GM18858 (cell line): Measurements from ENCODE around the gene CASP9.

ENCODE experiments used
- ATAC-seq: cut with Tn5 transposase; IDR thresholded peaks from one replicate; pipeline ENCODE4 v1.9.1; 2021; ENCODE audit not compliant: unreplicated experiment

Gene CASP9

DNA sequence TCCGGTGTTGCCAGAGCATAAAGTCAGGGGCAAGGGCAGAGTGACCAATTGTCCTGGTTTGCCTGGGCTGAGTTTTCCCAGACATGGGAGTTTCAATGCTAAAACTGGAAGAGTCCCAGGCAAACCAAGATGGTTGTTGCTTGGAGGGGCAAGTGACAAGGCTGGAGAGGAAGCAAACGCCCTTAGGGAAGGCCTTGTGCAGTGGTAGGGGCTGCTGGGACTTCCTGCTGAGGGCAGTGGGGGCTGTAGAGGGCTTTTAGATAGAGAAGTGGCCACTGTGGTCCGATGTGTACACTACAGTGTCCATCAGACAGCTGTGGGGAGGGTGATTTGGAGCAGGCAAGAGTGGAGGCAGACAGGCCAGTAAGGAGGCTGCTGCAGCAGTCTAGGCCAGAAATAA lies 74.4 kb downstream of the CASP9 start:
- ATAC-seq: no peak

DNA sequence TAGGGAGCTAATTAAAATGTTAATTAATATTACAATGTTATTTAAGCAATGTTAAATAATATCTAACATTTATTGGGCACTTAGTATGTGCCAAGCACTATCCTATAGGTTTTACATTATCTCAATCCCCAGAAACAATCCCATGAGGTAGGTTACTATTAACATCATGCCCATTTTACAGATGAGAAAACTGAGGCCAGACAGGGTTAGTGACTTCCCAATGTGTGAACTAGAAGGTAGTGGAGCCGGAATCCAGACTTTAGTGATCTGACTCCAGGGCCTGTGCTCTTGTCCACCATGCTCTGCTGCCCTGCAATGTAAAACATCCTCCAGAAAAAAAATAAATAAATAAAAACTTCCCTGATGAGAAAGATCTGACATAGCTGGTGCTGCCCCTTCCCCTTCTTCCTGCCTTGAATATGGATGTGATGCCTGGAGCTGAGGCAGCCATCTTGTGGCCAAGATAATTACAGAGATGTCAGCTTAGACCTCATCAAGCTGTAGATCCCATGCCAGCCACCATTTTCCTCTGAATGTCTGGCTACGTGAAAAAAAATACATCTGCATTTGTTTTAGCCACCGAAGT lies 75.0 kb downstream of the CASP9 start:
- ATAC-seq: no peak

DNA sequence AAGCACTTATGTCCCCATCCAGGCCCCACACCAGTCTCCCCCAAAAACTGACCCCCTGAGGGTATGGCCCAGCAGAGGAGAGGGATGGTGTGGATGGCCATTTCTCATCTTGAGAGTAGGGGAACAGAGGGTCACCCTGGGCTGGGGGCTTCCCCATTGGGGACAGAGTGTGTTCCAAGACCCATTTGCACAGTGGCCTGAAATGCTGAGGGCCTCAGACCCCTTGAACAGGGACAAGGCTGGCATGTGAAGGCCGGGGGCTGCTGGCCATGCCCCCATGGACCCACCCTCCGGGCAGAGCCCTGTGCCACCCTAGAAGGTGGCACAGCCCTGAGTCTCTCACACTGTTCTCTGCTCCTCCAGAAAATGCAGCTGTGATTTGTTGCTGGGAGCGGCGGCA lies 77.8 kb downstream of the CASP9 start:
- ATAC-seq: no peak

DNA sequence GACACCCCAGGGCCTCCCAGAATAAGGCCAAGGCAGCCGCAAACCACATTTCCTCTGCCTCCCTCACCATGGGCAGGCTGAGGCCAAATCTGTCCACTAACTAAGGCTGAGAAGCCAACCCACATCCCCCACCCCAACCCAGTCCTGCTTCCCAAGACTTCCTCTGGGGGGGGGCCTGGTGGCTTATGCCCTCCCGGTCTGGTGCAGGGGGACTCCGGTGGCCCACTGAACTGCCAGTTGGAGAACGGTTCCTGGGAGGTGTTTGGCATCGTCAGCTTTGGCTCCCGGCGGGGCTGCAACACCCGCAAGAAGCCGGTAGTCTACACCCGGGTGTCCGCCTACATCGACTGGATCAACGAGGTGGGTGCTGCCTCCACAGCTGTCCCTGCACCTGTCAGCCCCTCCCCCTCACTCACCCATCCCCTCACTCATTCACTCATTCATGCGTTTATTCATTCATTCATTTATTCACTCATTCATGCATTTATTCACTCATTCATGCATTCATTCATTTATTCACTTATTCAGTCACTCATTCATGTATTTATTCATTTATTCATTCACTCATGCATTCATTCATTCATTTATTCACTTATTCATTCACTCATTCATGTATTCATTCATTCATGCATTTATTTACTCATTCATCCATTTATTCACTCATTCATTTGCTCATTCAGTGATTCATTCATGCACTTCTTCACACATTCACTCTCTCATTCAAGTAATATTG lies 78.5 kb downstream of the CASP9 start:
- ATAC-seq: no peak

DNA sequence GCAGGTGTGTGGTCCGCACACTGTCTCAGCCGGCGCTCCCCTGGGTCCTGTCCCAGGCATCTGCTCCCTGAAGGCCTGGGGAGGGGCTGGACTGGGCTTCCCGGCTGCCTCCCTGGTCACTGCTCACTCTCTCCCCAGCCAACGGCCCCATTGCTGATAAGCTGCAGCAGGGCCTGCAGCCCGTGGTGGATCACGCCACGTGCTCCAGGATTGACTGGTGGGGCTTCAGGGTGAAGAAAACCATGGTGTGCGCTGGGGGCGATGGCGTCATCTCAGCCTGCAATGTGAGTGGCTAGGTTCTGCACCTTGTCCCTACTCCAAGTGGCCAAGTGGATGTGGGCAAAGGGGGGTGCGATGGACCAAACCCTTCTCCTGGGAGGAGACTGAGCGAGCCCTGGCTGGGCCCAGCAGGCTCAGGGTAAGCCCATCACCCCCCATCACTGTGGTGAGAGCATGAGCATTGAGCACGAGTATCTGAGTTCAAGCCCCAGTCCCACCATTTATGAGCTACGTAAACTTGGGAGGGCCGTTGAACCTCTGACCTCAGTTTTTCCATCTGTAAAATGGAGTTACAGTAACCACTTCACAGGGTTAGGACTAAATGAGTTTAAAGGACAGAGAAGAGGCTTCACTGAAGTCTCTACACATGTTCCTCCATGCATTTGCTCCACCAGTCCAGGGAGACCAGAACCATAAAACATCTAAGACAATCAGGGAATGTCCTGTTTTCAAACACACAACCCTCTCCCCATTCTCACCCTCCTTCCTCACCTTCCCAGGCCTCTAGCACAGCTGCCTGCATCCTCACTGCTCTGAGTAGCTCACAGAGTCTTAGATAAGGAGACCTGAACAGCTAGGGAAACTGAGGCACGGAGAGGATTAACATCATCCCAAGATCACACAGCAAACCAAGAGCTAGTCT lies 79.3 kb downstream of the CASP9 start:
- no peak for ATAC-seq

DNA sequence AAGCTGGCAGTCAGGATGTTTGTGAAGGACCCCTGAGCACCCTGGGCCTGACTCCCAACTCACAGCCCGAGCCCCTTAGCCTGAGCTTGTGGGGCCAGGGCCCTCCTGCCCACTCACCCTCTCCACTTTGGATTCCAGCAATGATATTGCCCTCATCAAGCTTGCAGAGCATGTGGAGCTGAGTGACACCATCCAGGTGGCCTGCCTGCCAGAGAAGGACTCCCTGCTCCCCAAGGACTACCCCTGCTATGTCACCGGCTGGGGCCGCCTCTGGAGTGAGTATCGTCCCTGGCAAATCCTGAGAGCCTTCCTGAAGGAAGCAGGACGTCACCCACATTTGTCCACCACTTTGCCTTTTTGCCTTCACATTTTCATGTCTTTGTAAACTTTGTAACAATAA lies 80.7 kb downstream of the CASP9 start:
- no peak for ATAC-seq

DNA sequence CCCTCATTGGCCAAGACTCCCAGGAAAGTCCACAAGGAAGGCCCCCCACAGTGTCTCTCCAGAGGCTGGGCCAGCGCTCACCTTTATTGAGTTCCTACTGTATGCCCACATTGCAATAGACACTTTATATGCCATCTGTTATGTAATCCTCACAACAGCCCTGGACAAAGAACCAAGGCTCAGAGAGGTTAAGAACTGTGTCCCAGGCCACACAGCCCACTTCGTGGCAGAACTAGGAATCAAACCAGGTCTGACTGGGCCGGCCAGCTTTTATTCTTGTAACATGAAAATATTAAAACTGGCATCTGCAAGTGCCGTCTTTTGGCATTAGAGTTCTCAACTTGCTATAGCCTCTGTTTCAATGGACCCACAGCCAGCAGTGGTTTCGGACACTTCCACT lies 81.3 kb downstream of the CASP9 start:
- no peak for ATAC-seq

DNA sequence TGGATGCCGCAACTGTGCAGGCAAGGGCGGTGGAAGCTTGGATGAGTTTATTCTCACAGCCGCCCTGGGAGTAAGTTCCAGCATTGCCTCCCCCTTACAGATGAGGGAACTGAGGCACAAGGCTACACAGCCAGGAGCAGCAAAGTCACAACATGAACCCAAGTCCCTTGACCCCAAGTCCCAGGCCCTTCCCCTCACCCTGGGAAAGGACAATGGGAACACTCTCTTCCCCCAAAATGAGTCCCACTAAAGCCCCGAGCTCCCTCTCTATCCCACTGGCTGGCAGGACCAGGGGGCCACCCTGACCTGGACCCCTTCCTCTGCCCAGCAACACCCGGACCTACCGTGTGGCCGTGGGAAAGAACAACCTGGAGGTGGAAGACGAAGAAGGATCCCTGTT lies 81.9 kb downstream of the CASP9 start:
- no peak for ATAC-seq
